WTC11 (cell line): Measurements from ENCODE around the gene WNK1. TPM values are rescaled to one million over a fixed set of nuclear protein-coding genes. Genes with fewer than 3 reads are reported as not detected.

ENCODE experiments used
- ATAC-seq: fragments of 200-7000 bp; cut with Tn5 transposase; 2 replicates; pipeline ENCODE4 v1.10.0; 2021; ENCODE audit warnings: mild to moderate bottlenecking, moderate library complexity
- CTCF ChIA-PET: fragments of 300-600 bp; sonication (Branson Sonifier 250); formaldehyde crosslinking; loops from one replicate; lab custom pipeline; 2021; ENCODE audit warnings: antibody characterized with exemption; lab: Charles Lee
- POLR2A ChIA-PET: fragments of 350-600 bp; sonication (Branson Sonifier 250); formaldehyde crosslinking; loops from one replicate; lab custom pipeline; 2021; ENCODE audit warnings: antibody characterized with exemption; lab: Charles Lee
- DNase-seq: peaks from one replicate; pipeline ENCODE4 v3.0.0; 2021; ENCODE audit warnings: low spot score
- H3K27ac Mint-ChIP-seq: 2 replicates; pipeline ENCODE4 v1.8.0; 2021; ENCODE audit warnings: mixed read lengths
- H3K27me3 Mint-ChIP-seq: 2 replicates; pipeline ENCODE4 v1.8.0; 2021; ENCODE audit warnings: low read depth, mild to moderate bottlenecking, moderate library complexity, mixed read lengths
- H3K36me3 Mint-ChIP-seq: 2 replicates; pipeline ENCODE4 v1.8.0; 2021; ENCODE audit warnings: mixed read lengths
- H3K4me1 Mint-ChIP-seq: 2 replicates; pipeline ENCODE4 v1.8.0; 2022; ENCODE audit warnings: mixed read lengths
- H3K4me3 Mint-ChIP-seq: 2 replicates; pipeline ENCODE4 v1.8.0; 2021; ENCODE audit warnings: mild to moderate bottlenecking, moderate library complexity, mixed read lengths
- H3K9me3 Mint-ChIP-seq: 2 replicates; pipeline ENCODE4 v1.8.0; 2021; ENCODE audit warnings: mixed read lengths
- AR ChIP-seq: fragments of 250-450 bp; sonication (Bioruptor Pico); IDR thresholded peaks from 2 replicates; pipeline ENCODE4 v1.9.0; 2021; ENCODE audit warnings: mild to moderate bottlenecking
- CREM ChIP-seq: sonication (generic); formaldehyde crosslinking; IDR thresholded peaks from 2 replicates; pipeline ENCODE4 v1.8.1; 2022; ENCODE audit warnings: mild to moderate bottlenecking, missing genetic modification reagents, moderate library complexity
- E2F1 ChIP-seq: sonication (generic); formaldehyde crosslinking; IDR thresholded peaks from 2 replicates; pipeline ENCODE4 v1.8.0; 2022; ENCODE audit warnings: mild to moderate bottlenecking, missing genetic modification reagents
- FOXP4 ChIP-seq: sonication (generic); formaldehyde crosslinking; IDR thresholded peaks from 2 replicates; pipeline ENCODE4 v1.8.0; 2022; ENCODE audit warnings: mild to moderate bottlenecking, missing genetic modification reagents
- IRF1 ChIP-seq: sonication (generic); formaldehyde crosslinking; IDR thresholded peaks from 2 replicates; pipeline ENCODE4 v1.8.0; 2023; ENCODE audit warnings: missing genetic modification reagents
- JAZF1 ChIP-seq: fragments of 250-450 bp; sonication (Bioruptor Pico); IDR thresholded peaks from 2 replicates; pipeline ENCODE4 v1.9.0; 2021; ENCODE audit warnings: moderate library complexity, mild to moderate bottlenecking, inconsistent platforms
- JUN ChIP-seq: sonication (generic); formaldehyde crosslinking; IDR thresholded peaks from 2 replicates; pipeline ENCODE4 v1.8.0; 2023; ENCODE audit warnings: mild to moderate bottlenecking, missing genetic modification reagents
- MXD4 ChIP-seq: fragments of 250-450 bp; sonication (Bioruptor Pico); IDR thresholded peaks from 2 replicates; pipeline ENCODE4 v1.8.0; 2021; ENCODE audit warnings: mild to moderate bottlenecking, moderate library complexity, borderline replicate concordance
- OVOL2 ChIP-seq: fragments of 250-450 bp; sonication (Bioruptor Pico); IDR thresholded peaks from 2 replicates; pipeline ENCODE4 v1.9.0; 2021; ENCODE audit warnings: mild to moderate bottlenecking, borderline replicate concordance
- PRDM15 ChIP-seq: sonication (generic); formaldehyde crosslinking; IDR thresholded peaks from 2 replicates; pipeline ENCODE4 v1.8.0; 2022; ENCODE audit warnings: missing genetic modification reagents
- TEAD1 ChIP-seq: sonication (generic); formaldehyde crosslinking; IDR thresholded peaks from 2 replicates; pipeline ENCODE4 v1.8.0; 2022; ENCODE audit warnings: mild to moderate bottlenecking, missing genetic modification reagents
- TEAD4 ChIP-seq: sonication (generic); formaldehyde crosslinking; IDR thresholded peaks from 2 replicates; pipeline ENCODE4 v1.8.0; 2022; ENCODE audit warnings: mild to moderate bottlenecking, missing genetic modification reagents
- ZBTB21 ChIP-seq: sonication (generic); formaldehyde crosslinking; IDR thresholded peaks from 2 replicates; pipeline ENCODE4 v1.8.1; 2023; ENCODE audit warnings: mild to moderate bottlenecking, missing genetic modification reagents, borderline replicate concordance
- ZNF281 ChIP-seq: sonication (generic); formaldehyde crosslinking; IDR thresholded peaks from 2 replicates; pipeline ENCODE4 v1.8.0; 2023; ENCODE audit warnings: mild to moderate bottlenecking, missing genetic modification reagents
- ZNF317 ChIP-seq: sonication (generic); formaldehyde crosslinking; IDR thresholded peaks from 2 replicates; pipeline ENCODE4 v1.8.1; 2023; ENCODE audit warnings: low read depth, mild to moderate bottlenecking, moderate library complexity, missing genetic modification reagents, borderline replicate concordance
- ZNF416 ChIP-seq: fragments of 250-450 bp; sonication (Bioruptor Pico); IDR thresholded peaks from 2 replicates; pipeline ENCODE4 v1.9.0; 2021; ENCODE audit warnings: mild to moderate bottlenecking, inconsistent platforms
- total RNA-seq: library from RNA; stranded (reverse); gene quantifications from 3 replicates; pipeline ENCODE4 v1.2.3, GENCODE V29; 2021

The WNK1 gene
- total RNA-seq, 1 experiment from 2014 or later: 118 TPM

GRCh38 chr12:870378-870777, 118.0 kb downstream of the WNK1 start (continued):
- TF ChIP-seq PRDM15 (CRISPR knock-in tag) (no peak), ZNF416 (no peak), IRF1 (CRISPR knock-in tag) (no peak)

GRCh38 chr12:873954-874353, 121.6 kb downstream of the WNK1 start:
- Mint-ChIP-seq H3K4me1 (no peaks in the 10 kb centered on the region), H3K36me3 (peaks cover 20% of the 10 kb centered on the region), H3K27me3 (no peaks in the 10 kb centered on the region), H3K27ac (no peak overlapping the region), H3K9me3 (no peaks in the 10 kb centered on the region), H3K4me3 (no peak overlapping the region)
- no peak for ATAC-seq
- ChIA-PET POLR2A (no interaction called here), CTCF (no interaction called here)
- DNase-seq: no peak
- TF ChIP-seq JAZF1 (CRISPR knock-in tag) (no peak), TEAD4 (CRISPR knock-in tag) (no peak), ZBTB21 (CRISPR knock-in tag) (no peak), MXD4 (CRISPR knock-in tag) (no peak), ZNF317 (CRISPR knock-in tag) (no peak), PRDM15 (CRISPR knock-in tag) (no peak), FOXP4 (CRISPR knock-in tag) (no peak), OVOL2 (CRISPR knock-in tag) (no peak), ZNF281 (no peak), TEAD1 (no peak), IRF1 (CRISPR knock-in tag) (no peak), AR (no peak), JUN (CRISPR knock-in tag) (no peak), E2F1 (CRISPR knock-in tag) (no peak), CREM (CRISPR knock-in tag) (no peak)
